GM18526 (cell line): Measurements from ENCODE around the gene PCDHGA9.

Experiments
- POLR2A ChIP-seq: IDR thresholded peaks from 3 replicates; pipeline ENCODE4 v1.6.1; 2011; ENCODE audit not compliant: insufficient read length; ENCODE audit errors: extremely low read depth

Gene PCDHGA9

GRCh38 chr5:141430332-141431113 lies 27.9 kb downstream of the PCDHGA9 start, which contains the start of gene PCDHGA12:
Gene PCDHGA12, plus strand, starts transcription at chr5:141430507. Its CDS starts 253 bp downstream, at chr5:141430760.
- no peak for TF ChIP-seq POLR2A

GRCh38 chr5:141431286-141431685 lies 28.7 kb downstream of the PCDHGA9 start:
- no peak for TF ChIP-seq POLR2A

- no peak for TF ChIP-seq POLR2A
Measured at GRCh38 chr5:141434006-141434405, 31.4 kb downstream of the PCDHGA9 start.

GRCh38 chr5:141437221-141437620 lies 34.6 kb downstream of the PCDHGA9 start:
- TF ChIP-seq POLR2A, result no peak

GRCh38 chr5:141439411-141440141 lies 37.0 kb downstream of the PCDHGA9 start:
- no peak for TF ChIP-seq POLR2A

- no peak for TF ChIP-seq POLR2A
Measured at GRCh38 chr5:141440341-141440740, 37.8 kb downstream of the PCDHGA9 start.

GRCh38 chr5:141441571-141442170 lies 39.1 kb downstream of the PCDHGA9 start:
- TF ChIP-seq POLR2A, result no peak
